Measurements from ENCODE around the gene SSH2. TPM values are rescaled to one million over a fixed set of nuclear protein-coding genes. Genes with fewer than 3 reads are reported as not detected.

Gene SSH2
- total RNA-seq, 8 experiments from 2014 or later: 12.4 to 80.9 (median 16.0) TPM

DNA sequence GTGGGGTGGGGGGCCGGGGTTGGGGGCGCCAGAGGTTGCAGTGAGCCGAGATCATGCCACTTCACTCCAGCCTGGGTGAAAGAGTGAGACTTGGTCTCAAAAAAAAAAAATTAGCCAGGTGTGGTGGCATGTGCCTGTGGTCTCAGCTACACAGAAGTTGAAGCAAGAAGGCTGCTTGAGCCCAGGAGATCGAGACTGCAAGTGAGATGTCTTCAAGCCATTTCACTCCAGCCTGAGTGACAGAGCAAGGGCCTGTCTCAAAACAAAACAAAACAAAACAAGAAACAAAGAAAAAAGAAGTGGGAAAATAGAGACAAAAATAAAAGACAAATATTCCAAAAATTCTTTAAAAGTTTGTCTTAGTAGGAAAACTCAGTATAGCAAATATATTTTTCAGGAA lies 172.2 kb downstream of the SSH2 start:
- Histone ChIP-seq H3K4me1 (replicated peaks in 1 of 2) (peaks cover 0 to 4% of the 10 kb centered on the region in 2 donors), H3K4me3 (no peak overlapping the region), H3K27ac (no peak overlapping the region)
- in situ Hi-C loops (cut with MboI; ENCODE audit: low pct_unique_long_range_greater_than_20kb in 2 of 9, low sequenced_read_pairs in 9 of 9, unreplicated experiment in 9 of 9): loop anchor here in 1 of 9 experiments (25.0 kb wide), 1 partner anchor 120 kb away; no protein-coding TSS in a partner anchor
- WGBS, 10 experiments: 33 to 100% (median 83%) methylated on average over 1 to 2 of the region's 4 CpGs; no CpG with 5 or more reads in 2 of the 10 experiments
- no peak for ATAC-seq (replicated peaks in 6 of 8)

DNA sequence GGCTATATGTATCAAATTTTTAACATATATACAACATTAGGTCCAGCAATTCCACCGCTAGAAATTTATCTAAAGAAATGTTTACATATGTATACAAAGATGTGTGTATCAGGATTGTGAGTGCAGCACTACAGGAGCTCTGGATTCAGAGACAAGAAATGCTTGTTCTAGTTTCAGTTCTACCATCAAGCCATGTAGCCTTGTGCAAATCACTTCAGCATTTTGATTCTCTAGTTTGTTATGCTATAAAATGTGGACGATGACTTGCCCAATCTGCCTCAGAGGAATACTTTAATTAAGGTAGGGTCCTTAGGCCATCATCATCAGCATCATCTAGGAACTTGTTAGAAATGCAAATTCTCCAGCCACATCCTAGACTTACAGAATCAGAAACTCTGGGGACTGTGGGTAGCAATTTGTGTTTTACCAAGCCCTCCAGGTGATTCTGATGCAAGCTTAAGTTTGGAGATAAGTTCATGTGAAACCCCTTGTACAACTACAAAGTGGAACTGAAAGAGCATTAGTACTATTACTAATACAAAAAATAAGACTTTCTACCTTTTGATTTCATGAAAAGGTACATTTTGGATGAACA lies 176.1 kb downstream of the SSH2 start:
- Histone ChIP-seq H3K4me3 (no peak overlapping the region), H3K27ac (no peak overlapping the region), H3K4me1 (replicated peaks in 1 of 2) (peaks cover 0 to 3% of the 10 kb centered on the region in 2 donors)
- no peak for ATAC-seq (replicated peaks in 6 of 8)
- in situ Hi-C loops (cut with MboI; ENCODE audit: low pct_unique_long_range_greater_than_20kb in 2 of 9, low sequenced_read_pairs in 9 of 9, unreplicated experiment in 9 of 9): loop anchor here in 1 of 9 experiments (25.0 kb wide), 1 partner anchor 117 kb away; no protein-coding TSS in a partner anchor
- WGBS, 10 experiments: 60 to 100% (median 90%) methylated on average over 1 to 2 of the region's 2 CpGs; no CpG with 5 or more reads in 2 of the 10 experiments

DNA sequence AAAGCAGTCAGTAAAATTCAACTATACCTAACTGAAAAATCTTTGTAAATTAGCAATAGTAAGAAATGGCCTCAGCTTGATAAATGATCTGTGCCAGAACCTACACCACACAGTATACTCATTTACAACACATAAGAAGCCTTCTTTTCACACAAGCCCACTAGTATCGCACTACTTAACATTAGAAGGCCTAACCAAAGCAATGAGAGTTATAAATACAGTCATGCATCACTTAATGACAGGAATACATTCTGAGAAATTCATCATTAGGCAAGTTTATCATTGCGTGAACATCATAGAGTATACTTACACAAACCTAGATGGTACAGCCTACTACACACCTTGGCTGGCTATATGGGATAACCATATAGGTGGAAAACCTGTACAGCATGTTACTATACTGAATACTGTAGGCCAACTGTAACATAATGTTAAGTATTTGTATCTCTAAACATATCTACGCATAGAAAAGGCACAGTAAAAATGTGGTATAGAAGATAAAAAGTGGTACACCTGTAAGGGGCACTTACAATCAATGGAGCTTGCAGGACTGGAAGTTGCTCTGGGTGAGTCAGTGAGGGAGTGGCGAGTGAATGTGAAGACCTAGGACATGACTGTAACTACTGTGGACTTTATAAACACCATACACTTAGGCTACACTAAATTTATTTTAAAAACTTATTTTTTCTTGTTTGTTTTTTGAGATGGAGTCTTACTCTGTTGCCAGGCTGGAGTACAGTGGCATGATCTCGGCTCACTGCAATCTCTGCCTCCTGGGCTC lies 180.8 kb downstream of the SSH2 start:
- WGBS, 10 experiments: 30 to 100% (median 50%) methylated on average over 1 to 5 of the region's 5 CpGs; no CpG with 5 or more reads in 1 of the 10 experiments
- ATAC-seq (replicated peaks in 6 of 8): peak in 4 of 8 experiments; percentile 9 to 37 (median 35)
- Histone ChIP-seq H3K4me1 (replicated peaks in 1 of 2) (peaks cover 4 to 13% of the 10 kb centered on the region in 2 donors), H3K27ac (no peak overlapping the region), H3K4me3 (no peak overlapping the region)
- in situ Hi-C loops (cut with MboI; ENCODE audit: low pct_unique_long_range_greater_than_20kb in 2 of 9, low sequenced_read_pairs in 9 of 9, unreplicated experiment in 9 of 9): no loop called here

DNA sequence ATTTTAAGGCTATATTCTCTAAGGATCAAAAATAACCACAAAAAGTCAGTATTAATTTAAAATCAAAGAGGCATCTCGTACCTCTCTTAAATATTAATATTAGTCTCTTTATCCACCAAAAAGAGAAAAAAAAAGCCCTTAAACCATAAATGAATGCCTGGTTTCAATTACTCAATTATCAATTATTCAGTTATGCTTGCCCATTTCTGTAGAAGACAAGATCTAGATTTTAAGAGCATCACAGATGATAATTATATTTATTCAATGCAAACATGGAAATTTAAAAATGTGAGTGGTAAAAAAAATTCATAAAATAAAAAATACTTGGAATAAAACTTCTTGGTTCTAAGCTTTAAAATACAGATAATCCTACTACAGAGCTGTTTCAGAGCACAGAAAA lies 181.6 kb downstream of the SSH2 start:
- H3K27ac ChIP-seq: no peak overlapping the region
- 0 to 100% (median 75%) methylated on average over 1 of the region's 1 CpG; no CpG with 5 or more reads in 1 of the 10 experiments for WGBS, 10 experiments
- peaks cover 9 to 20% of the 10 kb centered on the region in 2 donors for H3K4me1 ChIP-seq (replicated peaks in 1 of 2)
- in situ Hi-C loops (cut with MboI; ENCODE audit: low pct_unique_long_range_greater_than_20kb in 2 of 9, low sequenced_read_pairs in 9 of 9, unreplicated experiment in 9 of 9): no loop called here
- H3K4me3 ChIP-seq: no peak overlapping the region
- ATAC-seq (replicated peaks in 6 of 8): no peak

DNA sequence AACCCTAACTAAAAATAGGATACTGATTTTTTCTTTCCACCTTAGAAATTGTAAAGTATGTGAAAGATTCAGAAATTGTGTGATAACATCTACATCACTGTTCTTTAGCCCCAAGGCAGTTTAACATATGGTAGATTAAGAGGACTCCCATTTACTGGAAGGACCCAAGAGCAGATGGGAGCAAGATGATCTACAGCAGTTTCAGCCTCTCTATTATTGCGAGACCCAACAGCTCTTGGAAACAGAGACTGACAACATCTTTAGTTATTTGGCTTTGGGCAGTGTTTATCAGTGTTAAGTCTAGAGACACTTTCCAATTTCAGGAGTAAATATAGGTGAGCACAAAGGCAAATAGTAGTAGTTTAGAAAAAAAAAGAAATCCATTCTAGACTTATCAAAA lies 182.4 kb downstream of the SSH2 start:
- in situ Hi-C loops (cut with MboI; ENCODE audit: low pct_unique_long_range_greater_than_20kb in 2 of 9, low sequenced_read_pairs in 9 of 9, unreplicated experiment in 9 of 9): no loop called here
- 0 to 100% (median 70%) methylated on average over 1 of the region's 1 CpG; no CpG with 5 or more reads in 4 of the 10 experiments for WGBS, 10 experiments
- no peak overlapping the region for H3K27ac ChIP-seq
- peaks cover 9 to 20% of the 10 kb centered on the region in 2 donors for H3K4me1 ChIP-seq (replicated peaks in 1 of 2)
- H3K4me3 ChIP-seq: no peak overlapping the region
- peak in 3 of 8 experiments; percentile 59 to 75 (median 66) for ATAC-seq (replicated peaks in 6 of 8)

DNA sequence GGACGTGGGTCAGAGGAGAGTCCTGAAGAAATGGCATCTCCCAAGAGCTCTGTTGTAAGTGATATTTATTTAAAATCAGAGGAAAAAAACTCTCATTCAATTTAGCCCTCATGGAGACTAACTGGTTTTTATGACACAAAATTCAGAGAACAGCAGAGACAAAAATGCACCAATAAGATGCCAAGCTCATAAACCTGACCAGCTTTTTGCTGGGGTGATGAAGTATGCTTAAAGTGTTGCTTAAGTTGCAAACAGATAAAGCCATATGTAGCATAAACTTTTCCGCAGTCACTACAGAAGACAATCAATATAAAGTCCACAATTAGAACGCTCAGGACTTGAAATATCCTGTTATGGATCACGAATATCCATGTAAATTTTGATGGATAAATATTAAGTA lies 183.4 kb downstream of the SSH2 start:
- ATAC-seq (replicated peaks in 6 of 8): peak in 1 of 8 experiments; percentile 4
- in situ Hi-C loops (cut with MboI; ENCODE audit: low pct_unique_long_range_greater_than_20kb in 2 of 9, low sequenced_read_pairs in 9 of 9, unreplicated experiment in 9 of 9): no loop called here
- H3K4me3 ChIP-seq: no peak overlapping the region
- WGBS, 10 experiments: 27 to 100% (median 77%) methylated on average over 1 to 4 of the region's 4 CpGs; no CpG with 5 or more reads in 1 of the 10 experiments
- no peak overlapping the region for H3K27ac ChIP-seq
- peaks cover 9 to 20% of the 10 kb centered on the region in 2 donors for H3K4me1 ChIP-seq (replicated peaks in 1 of 2)

DNA sequence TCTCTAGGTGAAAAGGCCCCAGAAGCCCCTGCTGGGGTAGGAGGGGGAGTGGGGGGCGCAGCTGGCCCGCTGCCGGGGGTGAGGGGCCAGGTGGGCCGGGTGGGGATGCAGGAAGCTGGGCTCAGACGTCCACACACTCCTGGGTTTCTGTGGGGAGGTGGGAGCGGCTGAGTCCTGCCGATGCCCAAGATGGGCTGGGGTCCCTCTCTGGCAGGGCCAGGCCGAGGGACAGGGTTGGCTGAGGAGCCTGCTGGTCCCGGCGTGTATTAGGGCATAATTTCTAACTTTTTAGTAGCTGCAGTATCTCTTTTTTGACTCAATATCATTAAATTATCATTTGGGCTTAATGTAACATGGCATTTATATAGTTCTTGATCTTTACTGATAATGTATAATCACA lies 185.9 kb downstream of the SSH2 start:
- no peak for ATAC-seq (replicated peaks in 6 of 8)
- WGBS, 10 experiments: 50 to 100% (median 86%) methylated on average over 1 to 3 of the region's 10 CpGs; no CpG with 5 or more reads in 6 of the 10 experiments
- H3K27ac ChIP-seq: no peak overlapping the region
- H3K4me3 ChIP-seq: no peak overlapping the region
- H3K4me1 ChIP-seq (replicated peaks in 1 of 2): peaks cover 9 to 19% of the 10 kb centered on the region in 2 donors
- in situ Hi-C loops (cut with MboI; ENCODE audit: low pct_unique_long_range_greater_than_20kb in 2 of 9, low sequenced_read_pairs in 9 of 9, unreplicated experiment in 9 of 9): no loop called here

DNA sequence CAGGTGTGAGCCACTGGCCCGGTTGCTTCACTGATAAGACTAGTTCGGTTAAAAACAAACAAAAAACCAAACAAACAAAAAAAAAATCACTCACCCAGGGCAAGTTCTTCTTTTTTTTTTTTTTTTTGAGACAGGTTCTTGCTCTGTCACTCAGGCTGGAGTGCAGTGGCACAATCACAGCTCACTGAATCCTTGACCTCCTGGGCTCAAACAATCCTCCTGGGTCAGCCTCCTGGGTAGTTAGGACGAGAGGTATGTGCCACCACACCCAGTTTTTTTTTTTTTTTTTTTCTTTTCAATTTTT lies 187.9 kb downstream of the SSH2 start:
- no peak for ATAC-seq (replicated peaks in 6 of 8)
- H3K4me1 ChIP-seq (replicated peaks in 1 of 2): peaks cover 9 to 14% of the 10 kb centered on the region in 2 donors
- H3K4me3 ChIP-seq: no peak overlapping the region
- no peak overlapping the region for H3K27ac ChIP-seq
- WGBS, 10 experiments: 80 to 100% (median 94%) methylated on average over 1 to 3 of the region's 3 CpGs; no CpG with 5 or more reads in 3 of the 10 experiments
- in situ Hi-C loops (cut with MboI; ENCODE audit: low pct_unique_long_range_greater_than_20kb in 2 of 9, low sequenced_read_pairs in 9 of 9, unreplicated experiment in 9 of 9): no loop called here

DNA sequence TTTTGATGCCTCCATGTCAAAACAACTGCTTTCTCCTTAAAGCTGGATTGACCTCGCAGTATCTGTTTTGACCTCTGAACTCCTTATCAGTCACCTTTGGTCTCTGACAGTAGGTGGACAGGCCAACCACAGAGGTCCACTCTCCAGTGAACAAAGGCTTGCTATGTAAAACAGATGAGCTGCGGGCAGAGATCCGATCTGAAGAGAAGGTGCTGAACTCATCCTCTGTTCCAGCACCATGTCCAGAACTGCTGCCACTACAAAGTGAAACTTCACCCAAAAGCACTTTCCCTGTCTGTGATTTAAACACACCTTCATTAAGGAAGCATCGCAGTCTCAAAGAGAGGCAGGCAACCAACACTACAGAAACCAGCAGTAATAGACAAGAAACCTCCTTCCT lies 190.0 kb downstream of the SSH2 start:
- H3K4me1 ChIP-seq (replicated peaks in 1 of 2): peaks cover 9 to 14% of the 10 kb centered on the region in 2 donors
- in situ Hi-C loops (cut with MboI; ENCODE audit: low pct_unique_long_range_greater_than_20kb in 2 of 9, low sequenced_read_pairs in 9 of 9, unreplicated experiment in 9 of 9): no loop called here
- no peak for ATAC-seq (replicated peaks in 6 of 8)
- no peak overlapping the region for H3K4me3 ChIP-seq
- no peak overlapping the region for H3K27ac ChIP-seq
- WGBS, 10 experiments: 35 to 87% (median 68%) methylated on average over 1 to 4 of the region's 4 CpGs; no CpG with 5 or more reads in 1 of the 10 experiments

DNA sequence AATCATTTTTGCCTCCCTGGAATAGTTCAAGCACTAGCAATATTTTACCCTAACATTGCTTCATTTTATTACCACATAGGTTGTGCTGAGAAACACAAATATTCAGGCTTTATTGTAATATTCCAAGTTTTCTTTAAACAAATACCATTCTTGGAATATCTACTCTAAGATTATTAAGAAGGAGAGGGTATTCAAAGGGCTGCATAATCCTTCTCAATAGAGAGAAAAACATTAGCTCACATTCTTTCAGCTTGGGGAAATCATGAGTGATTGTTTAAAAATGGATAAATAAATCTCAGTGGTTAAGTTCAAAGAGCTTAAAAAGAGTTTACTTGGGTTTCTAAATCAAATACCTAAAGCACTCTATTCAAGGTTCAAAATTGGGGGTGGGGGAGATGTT lies 195.4 kb downstream of the SSH2 start:
- Histone ChIP-seq H3K4me1 (replicated peaks in 1 of 2) (peaks cover 0 to 4% of the 10 kb centered on the region in 2 donors), H3K4me3 (no peak overlapping the region), H3K27ac (no peak overlapping the region)
- in situ Hi-C loops (cut with MboI; ENCODE audit: low pct_unique_long_range_greater_than_20kb in 2 of 9, low sequenced_read_pairs in 9 of 9, unreplicated experiment in 9 of 9): no loop called here
- no peak for ATAC-seq (replicated peaks in 6 of 8)

DNA sequence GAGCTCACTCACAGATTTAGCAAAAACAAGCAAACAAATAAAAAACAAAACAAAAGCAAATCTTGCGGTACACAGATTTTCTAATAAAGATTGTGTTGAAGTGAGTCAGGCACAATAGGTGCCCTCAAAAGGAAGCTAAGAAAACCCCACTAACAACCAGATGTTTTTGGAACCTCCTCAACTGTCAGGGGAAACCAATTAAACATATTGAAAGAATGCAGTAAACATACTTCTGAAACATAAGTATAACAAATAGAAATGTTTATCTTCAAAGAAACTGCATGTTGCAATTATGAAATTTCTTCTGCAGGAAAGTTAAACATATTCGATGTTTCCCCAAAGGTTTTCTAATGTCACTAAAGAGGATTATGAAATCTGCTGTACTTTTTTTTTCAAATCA lies 196.9 kb downstream of the SSH2 start:
- no peak overlapping the region for H3K4me3 ChIP-seq
- peaks cover 0 to 4% of the 10 kb centered on the region in 2 donors for H3K4me1 ChIP-seq (replicated peaks in 1 of 2)
- in situ Hi-C loops (cut with MboI; ENCODE audit: low pct_unique_long_range_greater_than_20kb in 2 of 9, low sequenced_read_pairs in 9 of 9, unreplicated experiment in 9 of 9): no loop called here
- WGBS, 10 experiments: 32 to 100% (median 92%) methylated on average over 1 to 2 of the region's 2 CpGs
- ATAC-seq (replicated peaks in 6 of 8): no peak
- no peak overlapping the region for H3K27ac ChIP-seq

DNA sequence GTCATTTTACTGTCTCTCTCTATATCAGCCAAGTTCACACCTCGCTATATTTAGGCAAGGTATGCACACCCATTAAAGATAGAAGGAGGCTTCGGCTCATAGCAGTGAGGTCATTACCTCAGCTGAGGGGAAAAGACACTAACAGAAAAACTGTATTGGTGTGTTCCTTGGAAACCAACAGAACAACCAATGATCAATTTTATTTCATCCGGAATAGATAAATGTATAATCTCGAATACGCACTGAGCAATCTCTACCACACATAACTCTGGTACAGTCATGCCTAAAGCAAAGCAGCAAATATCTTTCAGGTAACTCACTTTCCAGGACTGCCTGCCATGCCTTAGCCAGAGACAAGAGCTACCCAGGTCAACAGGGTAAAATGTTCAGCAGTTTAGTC lies 197.4 kb downstream of the SSH2 start:
- H3K4me3 ChIP-seq: no peak overlapping the region
- WGBS, 10 experiments: 83 to 100% (median 89%) methylated on average over 2 to 5 of the region's 5 CpGs; no CpG with 5 or more reads in 2 of the 10 experiments
- H3K27ac ChIP-seq: no peak overlapping the region
- peaks cover 0 to 4% of the 10 kb centered on the region in 2 donors for H3K4me1 ChIP-seq (replicated peaks in 1 of 2)
- in situ Hi-C loops (cut with MboI; ENCODE audit: low pct_unique_long_range_greater_than_20kb in 2 of 9, low sequenced_read_pairs in 9 of 9, unreplicated experiment in 9 of 9): no loop called here
- ATAC-seq (replicated peaks in 6 of 8): no peak

DNA sequence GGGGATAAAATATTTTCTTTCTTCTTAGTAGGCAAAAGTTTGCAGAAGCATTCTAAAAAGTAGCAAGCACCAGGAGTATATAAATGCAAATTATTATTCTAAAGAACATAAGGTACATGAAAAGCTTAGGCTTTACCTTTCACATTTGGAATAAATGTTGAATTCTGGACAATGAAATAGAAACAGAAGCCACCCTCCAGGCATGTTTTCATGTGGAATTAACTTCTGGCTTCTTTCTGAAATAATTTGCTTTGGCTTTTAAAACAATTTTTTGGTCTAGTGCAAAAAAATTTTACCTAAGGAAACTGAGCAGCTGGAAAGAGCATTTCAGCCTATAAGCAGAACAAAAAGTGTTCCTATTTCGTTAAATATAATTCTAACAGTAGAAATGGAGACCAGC lies 197.8 kb downstream of the SSH2 start:
- 60 to 100% (median 100%) methylated on average over 1 of the region's 1 CpG; no CpG with 5 or more reads in 2 of the 10 experiments for WGBS, 10 experiments
- Histone ChIP-seq H3K4me3 (no peak overlapping the region), H3K27ac (no peak overlapping the region), H3K4me1 (replicated peaks in 1 of 2) (peaks cover 0 to 4% of the 10 kb centered on the region in 2 donors)
- ATAC-seq (replicated peaks in 6 of 8): no peak
- in situ Hi-C loops (cut with MboI; ENCODE audit: low pct_unique_long_range_greater_than_20kb in 2 of 9, low sequenced_read_pairs in 9 of 9, unreplicated experiment in 9 of 9): no loop called here

Data from motor neuron (in vitro differentiated cells).